GM13977 (cell line): Measurements from ENCODE around the gene KLHDC9.

Source experiments
- DNase-seq: peaks from one replicate; pipeline ENCODE4 v3.0.0; 2012; ENCODE audit warnings: low spot score
- in situ Hi-C: fragments of 300-500 bp; cut with MboI; formaldehyde crosslinking; loops from one replicate; pipeline ENCODE4 v1.12.0; 2022; ENCODE audit warnings: low sequenced_read_pairs, low pct_unique_long_range_greater_than_20kb, mixed read lengths, inconsistent platforms; ENCODE audit not compliant: unreplicated experiment
- TF ChIP-seq, protein P1 (sequence below): IDR thresholded peaks from 2 replicates; pipeline ENCODE4 v1.5.1; 2012; ENCODE audit warnings: mild to moderate bottlenecking, control low read depth; ENCODE audit not compliant: insufficient read depth; ENCODE audit errors: extremely low read depth, missing control alignments

Gene KLHDC9

GRCh38 chr1:161094481-161094880 is 3.7 kb upstream of the KLHDC9 start:
- TF ChIP-seq, protein P1, sequence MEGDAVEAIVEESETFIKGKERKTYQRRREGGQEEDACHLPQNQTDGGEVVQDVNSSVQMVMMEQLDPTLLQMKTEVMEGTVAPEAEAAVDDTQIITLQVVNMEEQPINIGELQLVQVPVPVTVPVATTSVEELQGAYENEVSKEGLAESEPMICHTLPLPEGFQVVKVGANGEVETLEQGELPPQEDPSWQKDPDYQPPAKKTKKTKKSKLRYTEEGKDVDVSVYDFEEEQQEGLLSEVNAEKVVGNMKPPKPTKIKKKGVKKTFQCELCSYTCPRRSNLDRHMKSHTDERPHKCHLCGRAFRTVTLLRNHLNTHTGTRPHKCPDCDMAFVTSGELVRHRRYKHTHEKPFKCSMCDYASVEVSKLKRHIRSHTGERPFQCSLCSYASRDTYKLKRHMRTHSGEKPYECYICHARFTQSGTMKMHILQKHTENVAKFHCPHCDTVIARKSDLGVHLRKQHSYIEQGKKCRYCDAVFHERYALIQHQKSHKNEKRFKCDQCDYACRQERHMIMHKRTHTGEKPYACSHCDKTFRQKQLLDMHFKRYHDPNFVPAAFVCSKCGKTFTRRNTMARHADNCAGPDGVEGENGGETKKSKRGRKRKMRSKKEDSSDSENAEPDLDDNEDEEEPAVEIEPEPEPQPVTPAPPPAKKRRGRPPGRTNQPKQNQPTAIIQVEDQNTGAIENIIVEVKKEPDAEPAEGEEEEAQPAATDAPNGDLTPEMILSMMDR: no peak
- no peak for DNase-seq
- in situ Hi-C loops: no loop called here

DNA sequence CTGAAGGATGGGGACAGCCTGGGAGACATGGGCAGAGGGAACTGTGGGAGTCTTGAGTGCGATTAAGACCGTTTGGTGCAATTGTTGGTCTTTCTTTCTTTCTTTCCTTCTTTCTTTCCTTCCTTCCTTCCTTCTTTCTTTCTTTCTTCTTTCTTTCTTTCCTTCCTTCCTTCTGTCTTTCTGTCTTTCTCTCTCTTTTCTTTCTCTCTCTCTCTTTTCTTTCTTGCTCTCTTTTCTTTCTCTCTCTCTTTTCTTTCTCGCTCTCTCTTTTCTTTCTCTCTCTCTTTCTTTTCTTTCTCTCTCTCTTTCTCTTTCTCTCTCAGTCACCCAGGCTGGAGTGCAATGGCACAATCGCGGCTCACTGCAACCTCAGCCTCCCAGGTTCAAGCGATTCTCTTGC is 2.9 kb upstream of the KLHDC9 start:
- no peak for DNase-seq
- in situ Hi-C loops: no loop called here
- TF ChIP-seq, protein P1: no peak

GRCh38 chr1:161096015-161096414 is 2.1 kb upstream of the KLHDC9 start:
- peak; percentile 76 for DNase-seq
- in situ Hi-C loops: no loop called here
- TF ChIP-seq, protein P1: no peak

- in situ Hi-C loops: no loop called here
- DNase-seq: no peak
- TF ChIP-seq, protein P1: no peak
Measured at GRCh38 chr1:161096530-161096929, 1.6 kb upstream of the KLHDC9 start.

- in situ Hi-C loops: no loop called here
- DNase-seq: no peak
- TF ChIP-seq, protein P1: no peak
Measured at GRCh38 chr1:161099090-161099802, 1.1 kb downstream of the KLHDC9 start.

DNA sequence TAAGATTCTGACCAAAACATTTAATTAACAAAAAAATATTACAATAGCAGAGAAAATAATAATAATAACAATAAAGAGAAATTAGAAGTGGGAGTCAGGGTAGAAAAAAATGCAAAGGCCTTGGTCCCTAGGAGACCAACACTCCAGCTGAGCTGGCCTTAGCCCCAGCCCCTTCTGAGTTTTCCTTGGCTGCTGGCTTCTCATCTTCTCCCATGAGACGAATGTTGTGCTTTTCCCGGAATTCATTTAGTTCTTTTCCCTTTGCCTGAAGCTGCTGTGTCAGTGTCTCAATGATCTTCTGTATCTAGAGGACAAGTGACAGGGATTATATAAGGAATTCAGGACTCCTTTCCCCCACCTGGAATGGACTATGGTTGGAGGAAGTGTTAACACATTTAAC is 2.4 kb downstream of the KLHDC9 start:
- in situ Hi-C loops: no loop called here
- no peak for DNase-seq
- TF ChIP-seq, protein P1: no peak

DNA sequence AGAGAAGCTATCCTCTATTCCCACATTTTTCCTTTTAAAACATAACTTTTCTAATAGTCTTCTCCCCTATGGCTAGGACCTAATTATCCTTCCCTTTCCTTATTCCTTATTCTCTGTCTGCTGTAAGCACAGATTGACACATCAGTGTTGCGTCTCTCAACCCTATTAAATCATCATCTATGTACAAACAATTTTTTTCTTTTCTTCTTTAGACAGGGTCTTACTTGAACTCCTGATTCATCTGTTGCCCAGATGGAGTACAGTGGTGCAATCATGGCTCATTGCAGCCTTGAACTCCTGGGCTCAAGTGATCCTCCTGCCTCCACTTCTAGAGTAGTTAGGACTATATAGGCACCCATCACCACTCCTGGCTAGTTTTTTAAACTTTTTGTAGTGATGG is 8.3 kb downstream of the KLHDC9 start:
- no peak for DNase-seq
- in situ Hi-C loops: no loop called here
- TF ChIP-seq, protein P1: no peak
